Lower leg skin (tissue), 4 donors: ENCODE results near the gene AOPEP. TPM values are rescaled to one million over a fixed set of nuclear protein-coding genes. Genes with fewer than 3 reads are reported as not detected.

Experiments
- DNase-seq, 2 donors: peaks; one replicate each; pipeline ENCODE4 v3.0.0-alpha.2; 2019; ENCODE audit warnings: low spot score in 2 of 2
- H3K4me3 ChIP-seq: fragments of 200-600 bp; sonication (generic); 2 replicates; pipeline ENCODE4 v1.5.1; 2017; ENCODE audit warnings: mild to moderate bottlenecking, low read depth; ENCODE audit not compliant: poor library complexity, severe bottlenecking
- POLR2A ChIP-seq, 2 donors: fragments of 450-650 bp; IDR thresholded peaks; one replicate each; pipeline ENCODE4 v1.6.1; 2016 to 2017; ENCODE audit warnings: antibody characterized with exemption in 2 of 2, mild to moderate bottlenecking in 1 of 2, moderate library complexity in 1 of 2
- WGBS, 2 donors: methylation state at CpG; one replicate each; pipeline ENCODE4 v1.1.5; 2018; 5-methylcytosine and 5-hydroxymethylcytosine counted together
- intact Hi-C: fragments of 100-400 bp; cut with DNase I; formaldehyde crosslinking; loops from one replicate; pipeline ENCODE4 v1.15.0; 2023; ENCODE audit warnings: low total_unique reads
- total RNA-seq, 4 donors: library from RNA; depleted of rRNA; stranded (reverse); fragments of >200 nt; gene quantifications; one replicate each; pipeline ENCODE4 v1.1.0, GENCODE V29; 2016
- TF ChIP-seq, protein P1 (sequence below), 3 donors: fragments of 450-650 bp; IDR thresholded peaks; one replicate each; pipeline ENCODE4 v1.5.1; 2016; ENCODE audit warnings: antibody characterized with exemption in 3 of 3, mild to moderate bottlenecking in 3 of 3, moderate library complexity in 2 of 3

The AOPEP gene
- total RNA-seq, 4 donors from 2014 or later = 66.3 to 136 (median 118) TPM

DNA sequence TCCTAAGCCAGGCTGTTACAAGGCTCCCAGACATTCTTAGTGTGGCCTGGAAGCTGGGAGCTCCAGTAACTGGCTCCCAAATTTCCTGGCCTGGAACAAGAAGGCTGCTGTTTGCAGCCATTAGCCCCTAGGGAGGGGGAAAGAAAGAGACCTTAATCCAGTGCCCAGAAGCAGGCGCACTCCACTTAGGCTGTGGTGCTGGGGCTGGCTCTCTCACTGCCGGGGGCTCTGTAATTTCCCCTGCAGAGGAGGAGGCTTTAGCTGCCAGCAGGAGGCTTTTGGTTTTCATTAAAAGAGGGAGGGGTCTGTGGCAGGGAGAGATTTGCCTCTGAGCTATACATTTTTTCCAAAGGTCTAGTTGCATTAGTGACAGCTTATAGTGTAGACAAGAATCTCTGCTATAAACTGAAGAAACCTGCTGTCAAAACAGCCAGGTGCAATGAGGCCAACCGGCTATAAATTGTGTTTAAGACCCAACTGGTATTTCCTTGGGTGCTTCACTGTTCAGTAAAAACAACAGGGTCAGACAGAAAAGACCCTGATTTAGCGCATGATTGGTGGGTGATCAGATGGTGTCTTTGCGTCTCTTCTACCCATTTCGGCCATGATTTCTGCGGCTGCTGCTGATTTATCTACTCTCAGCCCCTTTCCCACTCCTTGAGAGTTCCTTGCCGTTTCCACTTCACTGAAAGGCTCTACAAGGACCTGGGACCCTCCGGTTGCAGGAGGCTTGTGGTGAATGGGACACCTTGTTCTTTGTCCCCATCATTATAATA is 254.6 kb downstream of the AOPEP start:
- intact Hi-C loops = no loop called here
- WGBS, 2 donors = 89 to 95% methylated on average over 9 of the region's 9 CpGs
- no peak for TF ChIP-seq POLR2A (IDR thresholded peaks at IDR 0.05)
- TF ChIP-seq, protein P1, sequence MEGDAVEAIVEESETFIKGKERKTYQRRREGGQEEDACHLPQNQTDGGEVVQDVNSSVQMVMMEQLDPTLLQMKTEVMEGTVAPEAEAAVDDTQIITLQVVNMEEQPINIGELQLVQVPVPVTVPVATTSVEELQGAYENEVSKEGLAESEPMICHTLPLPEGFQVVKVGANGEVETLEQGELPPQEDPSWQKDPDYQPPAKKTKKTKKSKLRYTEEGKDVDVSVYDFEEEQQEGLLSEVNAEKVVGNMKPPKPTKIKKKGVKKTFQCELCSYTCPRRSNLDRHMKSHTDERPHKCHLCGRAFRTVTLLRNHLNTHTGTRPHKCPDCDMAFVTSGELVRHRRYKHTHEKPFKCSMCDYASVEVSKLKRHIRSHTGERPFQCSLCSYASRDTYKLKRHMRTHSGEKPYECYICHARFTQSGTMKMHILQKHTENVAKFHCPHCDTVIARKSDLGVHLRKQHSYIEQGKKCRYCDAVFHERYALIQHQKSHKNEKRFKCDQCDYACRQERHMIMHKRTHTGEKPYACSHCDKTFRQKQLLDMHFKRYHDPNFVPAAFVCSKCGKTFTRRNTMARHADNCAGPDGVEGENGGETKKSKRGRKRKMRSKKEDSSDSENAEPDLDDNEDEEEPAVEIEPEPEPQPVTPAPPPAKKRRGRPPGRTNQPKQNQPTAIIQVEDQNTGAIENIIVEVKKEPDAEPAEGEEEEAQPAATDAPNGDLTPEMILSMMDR (IDR thresholded peaks at IDR 0.05) = no peak
- H3K4me3 ChIP-seq = no peak overlapping the region
- no peak for DNase-seq

DNA sequence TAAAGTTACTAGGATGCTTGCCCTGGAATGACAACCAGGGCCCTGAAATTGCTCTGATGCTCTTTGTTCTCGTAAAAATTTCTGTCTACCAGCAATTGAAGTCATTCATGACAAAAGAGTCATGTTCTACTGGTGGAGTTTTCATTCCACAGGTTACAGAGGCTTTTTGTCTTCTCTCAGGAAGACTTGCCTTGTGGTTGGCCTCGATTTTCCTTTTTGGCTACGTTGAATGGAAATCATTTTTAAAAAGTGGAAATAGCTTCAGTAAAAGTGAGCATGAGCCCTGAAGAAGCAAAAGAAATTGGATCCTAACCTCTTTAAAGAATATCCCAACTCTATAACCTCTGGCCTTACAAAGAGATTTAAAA is 255.2 kb downstream of the AOPEP start:
- TF ChIP-seq POLR2A (IDR thresholded peaks at IDR 0.05) = no peak
- TF ChIP-seq, protein P1 (IDR thresholded peaks at IDR 0.05) = no peak
- H3K4me3 ChIP-seq = no peak overlapping the region
- WGBS, 2 donors = 67 to 86% methylated on average over 3 of the region's 3 CpGs
- no peak for DNase-seq
- intact Hi-C loops = loop anchor here (1.0 kb wide), 1 partner anchor 15 kb away; no protein-coding TSS in a partner anchor

DNA sequence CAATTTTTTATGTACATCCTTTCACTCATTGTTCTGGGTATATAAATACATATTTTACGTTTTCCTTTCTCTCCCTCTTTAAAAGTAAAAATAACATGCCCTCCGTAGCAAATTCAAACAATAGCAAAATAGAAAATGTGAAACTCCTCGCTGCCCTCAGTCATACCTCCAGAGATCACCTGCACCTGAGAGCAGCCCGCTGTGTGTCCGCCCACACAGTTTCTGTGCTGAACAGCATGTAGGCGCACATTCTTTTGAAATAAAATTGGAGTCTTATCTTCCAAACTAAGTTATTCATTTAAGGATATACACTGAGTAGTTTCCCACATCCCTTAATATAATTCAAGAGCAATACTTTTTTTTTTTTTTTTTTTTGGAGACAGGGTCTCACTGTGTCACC is 255.7 kb downstream of the AOPEP start:
- H3K4me3 ChIP-seq = no peak overlapping the region
- WGBS, 2 donors = 79 to 89% methylated on average over 6 of the region's 6 CpGs
- TF ChIP-seq, protein P1 (IDR thresholded peaks at IDR 0.05) = no peak
- no peak for TF ChIP-seq POLR2A (IDR thresholded peaks at IDR 0.05)
- DNase-seq = no peak
- intact Hi-C loops = loop anchor here (1.0 kb wide), 1 partner anchor 16 kb away; no protein-coding TSS in a partner anchor

DNA sequence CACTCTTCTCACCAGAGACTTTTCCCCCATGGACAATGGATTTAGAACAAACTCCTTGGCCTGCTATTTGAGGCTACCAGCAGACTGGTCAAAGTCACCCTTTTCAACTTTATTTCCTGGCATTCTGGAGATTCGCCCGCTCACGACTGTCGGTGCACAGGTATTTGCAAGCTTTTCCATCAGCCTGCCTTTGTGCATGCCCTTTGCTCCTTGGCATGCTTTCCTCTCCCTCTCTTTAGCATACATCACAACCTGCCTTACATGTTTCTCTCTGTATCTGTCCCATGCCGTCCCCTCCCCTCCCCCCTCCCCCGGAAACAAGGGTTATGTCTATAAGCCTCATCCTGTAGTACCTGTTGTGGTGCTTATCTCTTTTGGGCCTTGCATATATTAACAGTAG is 257.1 kb downstream of the AOPEP start:
- DNase-seq = no peak
- 89 to 96% methylated on average over 6 of the region's 6 CpGs for WGBS, 2 donors
- TF ChIP-seq, protein P1 (IDR thresholded peaks at IDR 0.05) = no peak
- no peak for TF ChIP-seq POLR2A (IDR thresholded peaks at IDR 0.05)
- H3K4me3 ChIP-seq = no peak overlapping the region
- intact Hi-C loops = no loop called here

DNA sequence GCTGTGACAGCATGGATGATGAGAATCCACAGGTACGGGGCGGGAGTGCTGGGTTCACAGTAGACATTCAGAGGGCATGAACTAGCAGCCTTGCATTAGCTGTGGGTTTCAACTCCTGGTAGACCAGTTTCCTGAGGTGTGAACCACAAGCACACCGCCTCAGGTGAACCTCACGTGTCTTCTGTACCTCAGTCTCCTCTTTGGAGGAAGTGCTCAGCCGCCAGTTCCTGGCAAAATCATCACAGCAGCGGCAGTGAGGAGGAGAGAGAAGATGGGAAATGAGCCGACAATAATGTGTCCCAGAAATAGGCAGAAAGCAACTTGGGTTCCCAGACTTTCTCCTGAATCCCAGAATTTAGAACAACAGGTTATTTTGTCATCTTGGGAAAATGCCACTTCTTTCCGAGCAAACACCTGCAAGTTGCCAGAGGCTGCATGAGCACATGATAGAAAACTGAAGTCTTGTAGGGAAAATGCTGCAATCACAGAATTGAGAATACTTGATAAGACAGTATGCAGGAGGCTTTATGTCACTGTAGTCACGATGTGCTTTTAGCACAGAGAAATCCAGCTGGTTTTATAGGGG is 258.5 kb downstream of the AOPEP start:
- TF ChIP-seq POLR2A (IDR thresholded peaks at IDR 0.05) = no peak
- WGBS, 2 donors = 80 to 84% methylated on average over 9 of the region's 9 CpGs
- H3K4me3 ChIP-seq = no peak overlapping the region
- intact Hi-C loops = no loop called here
- no peak for DNase-seq

DNA sequence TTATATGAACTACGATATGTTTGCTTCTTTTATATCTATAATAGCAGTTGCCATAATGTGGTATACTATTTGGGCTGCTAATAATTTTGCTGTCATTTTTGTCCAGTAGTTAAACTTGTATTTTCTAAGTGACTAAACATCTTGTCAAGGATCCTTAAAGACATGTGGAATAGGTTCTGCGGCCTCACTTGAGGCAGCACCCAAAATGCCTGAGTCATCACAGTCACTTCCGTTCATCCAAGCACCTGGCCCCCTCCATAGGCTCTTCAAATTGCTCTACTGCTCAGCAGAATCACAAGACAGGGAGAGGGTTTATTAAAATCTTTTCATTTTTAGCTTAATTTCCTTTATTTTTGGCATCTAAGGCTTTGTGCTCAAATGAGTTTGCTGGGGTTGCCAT is 259.1 kb downstream of the AOPEP start:
- intact Hi-C loops = no loop called here
- TF ChIP-seq POLR2A (IDR thresholded peaks at IDR 0.05) = no peak
- TF ChIP-seq, protein P1 (IDR thresholded peaks at IDR 0.05) = no peak
- no peak overlapping the region for H3K4me3 ChIP-seq
- WGBS, 2 donors = 90 to 95% methylated on average over 3 of the region's 3 CpGs
- no peak for DNase-seq
